HepG2 (cell line): Measurements from ENCODE around the gene NDRG3. TPM values are rescaled to one million over a fixed set of nuclear protein-coding genes. Genes with fewer than 3 reads are reported as not detected.

Source experiments
- AKAP8 ChIP-seq: sonication (generic); formaldehyde crosslinking; IDR thresholded peaks from 2 replicates; pipeline ENCODE4 v1.5.1; 2020; ENCODE audit warnings: mild to moderate bottlenecking, missing genetic modification reagents
- CCAR2 ChIP-seq: fragments of 200-400 bp; formaldehyde crosslinking; optimal IDR thresholded peaks from 2 replicates; pipeline ENCODE3; 2018; ENCODE audit warnings: low read depth, mild to moderate bottlenecking, low read length, moderate library complexity
- DMAP1 ChIP-seq: IDR thresholded peaks from 2 replicates; pipeline ENCODE4 v1.6.1; 2016
- MBD4 ChIP-seq: IDR thresholded peaks from 2 replicates; pipeline ENCODE4 v1.6.1; 2012; ENCODE audit warnings: low read length, inconsistent platforms, borderline replicate concordance
- MXI1 ChIP-seq: IDR thresholded peaks from 3 replicates; pipeline ENCODE4 v1.6.1; 2012; ENCODE audit warnings: low read depth, low read length, inconsistent platforms, borderline replicate concordance
- NAIF1 ChIP-seq: sonication (generic); formaldehyde crosslinking; IDR thresholded peaks from 2 replicates; pipeline ENCODE4 v1.5.0; 2020; ENCODE audit warnings: mild to moderate bottlenecking, missing genetic modification reagents, borderline replicate concordance
- SRSF9 ChIP-seq: fragments of 200-400 bp; formaldehyde crosslinking; IDR thresholded peaks from 2 replicates; pipeline ENCODE4 v1.6.1; 2018; ENCODE audit warnings: borderline replicate concordance, mild to moderate bottlenecking, low read depth, low read length; ENCODE audit not compliant: insufficient read depth, poor library complexity, severe bottlenecking
- SRY ChIP-seq: sonication (generic); formaldehyde crosslinking; IDR thresholded peaks from 2 replicates; pipeline ENCODE4 v1.8.0; 2022; ENCODE audit warnings: mild to moderate bottlenecking, missing genetic modification reagents
- STAT5B ChIP-seq: sonication (generic); formaldehyde crosslinking; IDR thresholded peaks from 2 replicates; pipeline ENCODE4 v1.4.0; 2020; ENCODE audit warnings: missing genetic modification reagents
- TCF7 ChIP-seq: sonication (generic); IDR thresholded peaks from 2 replicates; pipeline ENCODE4 v1.6.1; 2016; ENCODE audit warnings: antibody characterized with exemption, low read depth
- TP53 ChIP-seq: sonication (generic); formaldehyde crosslinking; conservative IDR thresholded peaks from 2 replicates; pipeline ENCODE4 v1.4.0; 2020; ENCODE audit warnings: missing genetic modification reagents
- ZFP82 ChIP-seq: sonication (generic); formaldehyde crosslinking; IDR thresholded peaks from 2 replicates; pipeline ENCODE4 v1.5.1; 2020; ENCODE audit warnings: mild to moderate bottlenecking, missing genetic modification reagents, borderline replicate concordance
- ZKSCAN1 ChIP-seq: fragments of 150-350 bp; IDR thresholded peaks from 2 replicates; pipeline ENCODE4 v1.6.1; 2014; ENCODE audit warnings: low read length
- ZNF501 ChIP-seq: sonication (generic); formaldehyde crosslinking; IDR thresholded peaks from 2 replicates; pipeline ENCODE4 v1.5.1; 2020; ENCODE audit warnings: mild to moderate bottlenecking, moderate library complexity, missing genetic modification reagents
- ZNF549 ChIP-seq: sonication (generic); formaldehyde crosslinking; IDR thresholded peaks from 2 replicates; pipeline ENCODE4 v1.5.0; 2020; ENCODE audit warnings: missing genetic modification reagents
- ZNF83 ChIP-seq: sonication (generic); formaldehyde crosslinking; IDR thresholded peaks from 2 replicates; pipeline ENCODE4 v1.4.0; 2020; ENCODE audit warnings: missing genetic modification reagents, mild to moderate bottlenecking, borderline replicate concordance
- polyA plus RNA-seq, 8 experiments: library from polyadenylated mRNA; depleted of rRNA in 3 of 8; stranded (reverse) in 7 of 8; unstranded in 1 of 8; fragments of >200 nt; fragmentation: Illumina TruSeq in 4 of 8; extraction: Trizol in 4 of 8; gene quantifications; 2 replicates each; pipeline versions ENCODE4 v1.2.1 to v1.2.3, GENCODE V29; 2011 to 2016; ENCODE audit warnings: low read depth in 4 of 8, missing spikeins in 1 of 8, mixed read lengths in 1 of 8; ENCODE audit not compliant: insufficient read depth in 1 of 8
- total RNA-seq, 5 experiments: library from RNA; depleted of rRNA; stranded (reverse); fragments of >200 nt; fragmentation: Illumina TruSeq; extraction: Trizol; gene quantifications; 2 replicates each; pipeline ENCODE4 v1.2.3, GENCODE V29; 2016; ENCODE audit warnings: low read depth in 1 of 5
- TF ChIP-seq, protein P1 (sequence below): sonication (generic); formaldehyde crosslinking; IDR thresholded peaks from 2 replicates; pipeline ENCODE4 v1.8.1; 2023; ENCODE audit warnings: mild to moderate bottlenecking, missing genetic modification reagents, borderline replicate concordance
- TF ChIP-seq, protein P2 (sequence below): sonication (generic); formaldehyde crosslinking; IDR thresholded peaks from 2 replicates; pipeline ENCODE4; 2020; ENCODE audit warnings: missing genetic modification reagents, mild to moderate bottlenecking, borderline replicate concordance
- TF ChIP-seq, protein P3 (sequence below): sonication (generic); formaldehyde crosslinking; IDR thresholded peaks from 2 replicates; pipeline ENCODE4 v1.4.0; 2020; ENCODE audit warnings: mild to moderate bottlenecking, missing genetic modification reagents
- TF ChIP-seq, protein P4 (sequence below): sonication (generic); formaldehyde crosslinking; IDR thresholded peaks from 2 replicates; pipeline ENCODE4 v1.4.0; 2020; ENCODE audit warnings: missing genetic modification reagents

Gene NDRG3
- total and polyA plus RNA-seq, 2 of the 13 experiments (the other 11 are each of a cell fraction or from before 2014, with no cell fraction given) = 36.0 to 40.5 TPM

DNA sequence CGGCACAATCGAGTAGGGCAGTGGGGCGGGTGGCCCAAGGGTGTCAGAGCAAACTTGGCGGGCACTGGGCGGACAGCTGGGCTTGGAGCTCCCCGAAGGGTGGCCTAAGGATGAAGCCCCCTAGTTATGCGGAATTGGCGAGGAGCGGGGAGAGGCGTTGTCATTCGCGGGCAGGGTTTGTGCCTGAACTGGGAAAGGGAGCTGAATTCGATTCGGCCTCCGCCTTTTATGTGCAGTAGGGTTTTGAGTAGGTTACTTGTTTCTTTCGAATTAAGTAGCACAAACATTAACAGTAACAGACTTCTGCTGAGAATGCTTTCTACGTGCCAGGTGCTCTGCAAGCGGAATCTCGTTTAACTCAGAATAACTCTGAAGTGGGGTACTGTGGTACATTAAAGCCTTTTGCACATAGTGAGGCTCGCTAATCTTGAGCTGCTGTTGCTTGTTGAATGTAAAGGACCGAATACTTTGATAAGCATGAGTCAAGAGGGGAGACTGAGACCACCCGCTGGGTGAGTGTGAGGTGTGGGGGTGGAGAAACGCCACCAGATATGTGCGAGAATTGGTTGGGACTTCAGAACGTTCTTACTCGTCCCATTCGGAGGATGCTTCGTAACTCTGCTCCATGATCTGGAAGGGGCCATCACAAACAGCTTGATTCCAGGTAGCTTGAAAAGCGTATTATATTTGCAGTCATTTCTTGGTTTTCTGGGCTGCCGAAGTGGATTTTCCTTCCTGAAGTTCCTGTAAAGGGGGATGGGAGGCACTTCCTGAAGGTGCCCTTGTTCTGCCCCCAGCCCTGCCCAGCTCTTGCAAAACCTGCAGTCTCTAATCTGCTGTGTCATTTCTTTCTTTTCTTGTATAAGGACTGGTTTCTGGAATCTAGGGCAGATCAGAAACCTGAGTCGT, 139.5 kb downstream of the NDRG3 start (continued):
- TF ChIP-seq DMAP1 = peak; percentile 67
- no peak for TF ChIP-seq TCF7
- TF ChIP-seq, protein P1, sequence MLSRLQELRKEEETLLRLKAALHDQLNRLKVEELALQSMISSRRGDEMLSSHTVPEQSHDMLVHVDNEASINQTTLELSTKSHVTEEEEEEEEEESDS (CRISPR knock-in tag) = no peak; the same call in 1 of the 2 replicates
- no peak for TF ChIP-seq TP53 (CRISPR knock-in tag)
- TF ChIP-seq ZFP82 (CRISPR knock-in tag) = no peak
- TF ChIP-seq, protein P2, sequence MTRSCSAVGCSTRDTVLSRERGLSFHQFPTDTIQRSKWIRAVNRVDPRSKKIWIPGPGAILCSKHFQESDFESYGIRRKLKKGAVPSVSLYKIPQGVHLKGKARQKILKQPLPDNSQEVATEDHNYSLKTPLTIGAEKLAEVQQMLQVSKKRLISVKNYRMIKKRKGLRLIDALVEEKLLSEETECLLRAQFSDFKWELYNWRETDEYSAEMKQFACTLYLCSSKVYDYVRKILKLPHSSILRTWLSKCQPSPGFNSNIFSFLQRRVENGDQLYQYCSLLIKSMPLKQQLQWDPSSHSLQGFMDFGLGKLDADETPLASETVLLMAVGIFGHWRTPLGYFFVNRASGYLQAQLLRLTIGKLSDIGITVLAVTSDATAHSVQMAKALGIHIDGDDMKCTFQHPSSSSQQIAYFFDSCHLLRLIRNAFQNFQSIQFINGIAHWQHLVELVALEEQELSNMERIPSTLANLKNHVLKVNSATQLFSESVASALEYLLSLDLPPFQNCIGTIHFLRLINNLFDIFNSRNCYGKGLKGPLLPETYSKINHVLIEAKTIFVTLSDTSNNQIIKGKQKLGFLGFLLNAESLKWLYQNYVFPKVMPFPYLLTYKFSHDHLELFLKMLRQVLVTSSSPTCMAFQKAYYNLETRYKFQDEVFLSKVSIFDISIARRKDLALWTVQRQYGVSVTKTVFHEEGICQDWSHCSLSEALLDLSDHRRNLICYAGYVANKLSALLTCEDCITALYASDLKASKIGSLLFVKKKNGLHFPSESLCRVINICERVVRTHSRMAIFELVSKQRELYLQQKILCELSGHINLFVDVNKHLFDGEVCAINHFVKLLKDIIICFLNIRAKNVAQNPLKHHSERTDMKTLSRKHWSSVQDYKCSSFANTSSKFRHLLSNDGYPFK (CRISPR knock-in tag) = no peak
- no peak; the same call in 2 of the 3 replicates for TF ChIP-seq MXI1
- no peak for TF ChIP-seq ZNF501
- TF ChIP-seq STAT5B (CRISPR knock-in tag) = no peak
- TF ChIP-seq SRSF9 = no peak
- no peak for TF ChIP-seq NAIF1
- no peak for TF ChIP-seq SRY (CRISPR knock-in tag)
- TF ChIP-seq ZKSCAN1 = 0 out of 2 replicates have a peak, but pooled peaks have one; percentile 18
- 0 out of 2 replicates have a peak, but pooled peaks have one; percentile 14 for TF ChIP-seq ZNF83 (CRISPR knock-in tag)
- no peak for TF ChIP-seq MBD4
- TF ChIP-seq, protein P3, sequence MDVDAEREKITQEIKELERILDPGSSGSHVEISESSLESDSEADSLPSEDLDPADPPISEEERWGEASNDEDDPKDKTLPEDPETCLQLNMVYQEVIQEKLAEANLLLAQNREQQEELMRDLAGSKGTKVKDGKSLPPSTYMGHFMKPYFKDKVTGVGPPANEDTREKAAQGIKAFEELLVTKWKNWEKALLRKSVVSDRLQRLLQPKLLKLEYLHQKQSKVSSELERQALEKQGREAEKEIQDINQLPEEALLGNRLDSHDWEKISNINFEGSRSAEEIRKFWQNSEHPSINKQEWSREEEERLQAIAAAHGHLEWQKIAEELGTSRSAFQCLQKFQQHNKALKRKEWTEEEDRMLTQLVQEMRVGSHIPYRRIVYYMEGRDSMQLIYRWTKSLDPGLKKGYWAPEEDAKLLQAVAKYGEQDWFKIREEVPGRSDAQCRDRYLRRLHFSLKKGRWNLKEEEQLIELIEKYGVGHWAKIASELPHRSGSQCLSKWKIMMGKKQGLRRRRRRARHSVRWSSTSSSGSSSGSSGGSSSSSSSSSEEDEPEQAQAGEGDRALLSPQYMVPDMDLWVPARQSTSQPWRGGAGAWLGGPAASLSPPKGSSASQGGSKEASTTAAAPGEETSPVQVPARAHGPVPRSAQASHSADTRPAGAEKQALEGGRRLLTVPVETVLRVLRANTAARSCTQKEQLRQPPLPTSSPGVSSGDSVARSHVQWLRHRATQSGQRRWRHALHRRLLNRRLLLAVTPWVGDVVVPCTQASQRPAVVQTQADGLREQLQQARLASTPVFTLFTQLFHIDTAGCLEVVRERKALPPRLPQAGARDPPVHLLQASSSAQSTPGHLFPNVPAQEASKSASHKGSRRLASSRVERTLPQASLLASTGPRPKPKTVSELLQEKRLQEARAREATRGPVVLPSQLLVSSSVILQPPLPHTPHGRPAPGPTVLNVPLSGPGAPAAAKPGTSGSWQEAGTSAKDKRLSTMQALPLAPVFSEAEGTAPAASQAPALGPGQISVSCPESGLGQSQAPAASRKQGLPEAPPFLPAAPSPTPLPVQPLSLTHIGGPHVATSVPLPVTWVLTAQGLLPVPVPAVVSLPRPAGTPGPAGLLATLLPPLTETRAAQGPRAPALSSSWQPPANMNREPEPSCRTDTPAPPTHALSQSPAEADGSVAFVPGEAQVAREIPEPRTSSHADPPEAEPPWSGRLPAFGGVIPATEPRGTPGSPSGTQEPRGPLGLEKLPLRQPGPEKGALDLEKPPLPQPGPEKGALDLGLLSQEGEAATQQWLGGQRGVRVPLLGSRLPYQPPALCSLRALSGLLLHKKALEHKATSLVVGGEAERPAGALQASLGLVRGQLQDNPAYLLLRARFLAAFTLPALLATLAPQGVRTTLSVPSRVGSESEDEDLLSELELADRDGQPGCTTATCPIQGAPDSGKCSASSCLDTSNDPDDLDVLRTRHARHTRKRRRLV (CRISPR knock-in tag) = no peak; the same call in 1 of the 2 replicates
- no peak for TF ChIP-seq ZNF549
- no peak for TF ChIP-seq CCAR2
- TF ChIP-seq, protein P4, sequence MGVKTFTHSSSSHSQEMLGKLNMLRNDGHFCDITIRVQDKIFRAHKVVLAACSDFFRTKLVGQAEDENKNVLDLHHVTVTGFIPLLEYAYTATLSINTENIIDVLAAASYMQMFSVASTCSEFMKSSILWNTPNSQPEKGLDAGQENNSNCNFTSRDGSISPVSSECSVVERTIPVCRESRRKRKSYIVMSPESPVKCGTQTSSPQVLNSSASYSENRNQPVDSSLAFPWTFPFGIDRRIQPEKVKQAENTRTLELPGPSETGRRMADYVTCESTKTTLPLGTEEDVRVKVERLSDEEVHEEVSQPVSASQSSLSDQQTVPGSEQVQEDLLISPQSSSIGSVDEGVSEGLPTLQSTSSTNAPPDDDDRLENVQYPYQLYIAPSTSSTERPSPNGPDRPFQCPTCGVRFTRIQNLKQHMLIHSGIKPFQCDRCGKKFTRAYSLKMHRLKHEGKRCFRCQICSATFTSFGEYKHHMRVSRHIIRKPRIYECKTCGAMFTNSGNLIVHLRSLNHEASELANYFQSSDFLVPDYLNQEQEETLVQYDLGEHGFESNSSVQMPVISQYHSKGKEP (CRISPR knock-in tag) = no peak
- no peak for TF ChIP-seq AKAP8 (CRISPR knock-in tag)
